ENCODE measurements around the gene LASP1NB.

LASP1NB gene

DNA sequence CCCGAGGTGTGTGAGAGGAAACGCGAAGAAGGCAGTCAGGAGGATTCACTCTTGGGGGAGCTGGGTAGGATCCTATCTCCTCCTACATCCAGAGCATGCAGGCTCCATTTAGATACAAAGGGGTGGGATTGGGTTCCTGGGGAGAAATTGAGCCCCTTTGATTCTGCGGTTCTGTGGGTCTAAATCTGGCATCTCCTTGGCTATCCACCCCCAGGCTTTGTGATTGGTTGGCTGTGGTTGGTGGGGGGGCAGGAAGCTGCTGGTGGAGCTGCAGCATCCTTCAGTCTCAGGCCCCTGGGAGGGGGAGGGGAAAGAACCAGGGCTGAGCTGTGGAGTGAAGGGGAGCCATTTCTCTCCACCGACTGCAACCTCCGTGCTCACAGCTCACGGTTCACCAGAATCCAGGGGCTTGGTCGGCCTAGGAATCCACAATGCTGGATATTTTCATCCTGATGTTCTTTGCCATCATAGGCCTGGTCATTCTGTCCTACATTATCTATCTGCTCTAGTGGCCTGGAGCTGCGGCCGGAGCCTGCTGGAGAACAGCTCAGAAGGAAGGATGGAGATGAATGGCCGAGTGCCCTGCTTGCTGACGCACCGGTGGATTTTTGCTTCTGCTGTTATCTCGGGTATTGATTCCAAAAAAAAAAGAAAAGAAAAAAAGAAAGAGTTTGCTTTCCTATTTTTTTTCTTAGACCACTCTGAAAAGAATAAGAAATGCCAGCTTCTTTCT lies at the start of gene LASP1NB:
LASP1NB (plus strand) TSS at position 352 of the 733 bp plus-strand sequence.
- DNase-seq (ENCODE audit: low spot score): no peak

- DNase-seq (ENCODE audit: low spot score): no peak
Observed at GRCh38 chr17:38877130-38877851, 48.1 kb upstream of the LASP1NB start.

DNA sequence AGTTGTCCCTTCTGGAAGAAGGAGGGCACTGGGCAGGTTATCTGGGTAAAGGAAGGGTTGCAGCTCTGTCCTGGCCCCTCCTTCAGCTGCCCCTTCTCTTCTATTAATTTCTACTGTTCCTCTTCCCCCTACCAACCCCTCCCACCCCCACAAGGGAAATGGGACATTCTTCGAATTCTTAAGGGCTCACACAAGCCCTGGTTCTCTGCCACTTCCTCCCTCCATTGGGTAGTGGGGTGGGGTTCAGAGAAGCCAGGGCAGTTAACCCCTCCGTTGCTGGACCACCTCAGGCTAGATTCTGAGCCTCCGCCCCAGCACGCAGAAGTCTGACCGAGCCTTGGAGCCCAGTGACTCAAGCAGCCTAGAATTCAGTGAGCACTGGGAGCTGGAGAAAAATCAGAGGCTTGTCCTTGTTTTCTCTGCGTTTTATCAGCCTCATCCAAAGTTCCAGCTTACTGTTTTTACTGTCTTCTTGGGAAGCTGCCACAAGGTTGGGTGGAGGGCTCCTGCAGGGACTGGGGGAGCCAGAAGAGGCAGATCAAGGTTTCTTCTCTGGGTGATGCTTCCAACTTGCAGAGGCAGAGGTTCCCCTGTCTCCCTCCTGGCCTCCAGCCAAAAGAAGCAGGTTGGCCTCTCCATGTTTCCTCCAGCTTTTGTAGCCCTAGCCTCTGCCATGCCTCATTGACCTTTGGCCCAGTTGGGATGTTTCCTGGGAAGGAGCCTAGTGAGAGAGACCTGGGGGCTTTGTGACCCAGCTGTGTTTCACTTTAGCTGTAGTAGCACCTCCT lies 45.3 kb upstream of the LASP1NB start:
- peak; percentile 21 for DNase-seq (ENCODE audit: low spot score)

GRCh38 chr17:38881600-38882191 lies 43.7 kb upstream of the LASP1NB start:
- DNase-seq (ENCODE audit: low spot score): peak; percentile 80

DNA sequence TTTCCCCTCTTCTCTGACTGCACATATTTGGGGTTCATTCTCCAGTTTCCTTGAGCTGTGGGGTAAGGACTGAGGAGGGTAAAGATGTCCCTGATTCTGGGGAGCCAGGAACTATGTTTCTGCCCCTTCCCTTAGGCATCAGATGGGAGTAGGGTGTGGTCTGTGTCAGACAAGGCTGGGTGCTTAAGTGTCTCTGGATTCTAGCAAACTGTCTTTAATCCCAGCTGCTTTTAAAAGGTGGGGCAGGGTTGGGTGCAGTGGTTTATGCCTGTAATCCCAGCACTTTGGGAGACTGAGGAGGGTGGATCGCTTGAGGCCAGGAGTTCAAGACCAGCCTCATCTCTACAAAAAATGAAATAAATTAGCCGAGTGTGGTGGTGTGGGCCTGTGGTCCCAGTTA lies 42.5 kb upstream of the LASP1NB start:
- DNase-seq (ENCODE audit: low spot score): no peak

DNA sequence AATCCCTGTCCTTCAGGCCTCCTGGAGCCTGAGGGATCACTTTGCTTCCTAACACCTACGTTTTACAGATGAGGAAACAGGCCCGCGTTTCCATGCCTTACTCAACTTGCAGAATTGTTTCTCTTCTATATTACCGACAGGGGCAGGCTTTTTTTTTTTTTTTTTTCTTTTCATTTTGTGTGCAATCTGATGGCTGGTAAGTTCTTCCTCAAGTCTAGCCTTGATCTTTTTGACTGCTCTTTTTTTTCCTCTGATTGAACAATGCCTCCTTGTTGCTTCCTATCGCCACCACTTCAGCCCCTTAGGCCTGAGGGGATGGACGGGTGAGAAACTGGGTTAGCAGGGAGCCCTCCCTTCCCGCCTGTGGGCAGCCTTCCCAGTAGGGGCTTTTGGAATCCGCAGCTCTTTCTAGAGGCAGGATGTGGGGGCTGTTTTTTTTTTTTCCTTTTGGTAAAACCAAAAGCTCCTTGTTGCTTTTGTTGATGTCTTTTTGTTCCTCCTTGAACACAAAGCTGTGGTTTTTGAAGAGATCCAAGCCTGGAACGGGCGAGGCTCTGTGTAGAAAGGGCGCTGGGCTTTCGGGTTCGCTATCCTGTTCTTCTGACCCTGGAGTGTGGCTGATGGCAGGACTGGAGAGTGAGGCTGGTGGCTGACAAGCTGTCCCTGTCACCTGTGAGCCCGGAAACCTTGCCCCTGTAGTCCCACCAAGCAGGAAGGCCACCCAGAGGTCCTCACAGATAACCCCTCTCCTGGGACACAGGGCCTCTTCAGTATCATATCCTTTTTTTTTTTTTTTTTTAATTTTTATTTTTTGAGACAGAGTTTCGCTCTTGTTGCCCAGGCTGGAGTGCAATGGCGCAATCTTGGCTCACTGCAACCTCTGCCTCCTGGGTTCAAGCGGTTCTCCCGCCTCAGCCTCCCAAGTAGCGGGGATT lies 41.6 kb upstream of the LASP1NB start:
- DNase-seq (ENCODE audit: low spot score): no peak

DNA sequence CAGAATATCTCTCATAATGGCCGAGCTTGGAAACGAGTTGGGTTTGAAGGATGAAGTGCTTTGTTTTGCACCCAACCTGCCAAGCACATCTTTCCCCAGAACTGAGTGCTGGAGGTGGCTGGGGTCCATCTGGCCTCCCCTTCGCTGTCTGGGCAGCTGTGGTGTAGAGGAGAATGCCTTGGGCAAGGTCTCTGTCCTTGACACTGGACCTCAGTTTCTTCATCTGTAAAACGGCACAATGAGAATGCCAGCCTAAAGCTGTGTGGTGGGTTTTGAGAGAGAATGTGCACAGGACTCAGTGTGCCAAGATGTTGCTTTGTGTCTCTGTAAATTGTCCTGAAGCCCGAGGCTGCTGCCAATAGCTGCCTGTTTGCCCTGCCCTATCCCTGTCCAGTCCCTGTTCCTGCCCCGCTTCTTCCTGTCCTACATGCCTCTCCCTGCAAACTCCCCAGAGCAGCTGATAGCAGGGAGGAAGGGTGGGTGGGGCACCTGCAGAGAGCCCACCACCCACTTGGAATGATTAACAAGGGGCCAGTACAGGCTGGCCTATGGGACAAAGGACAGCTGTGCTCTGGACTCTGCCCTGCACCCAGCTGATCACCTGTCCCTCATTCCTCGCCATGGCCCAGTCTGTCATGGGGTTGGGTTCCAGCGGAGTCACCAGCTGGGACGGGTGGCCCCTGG lies 40.2 kb upstream of the LASP1NB start:
- no peak for DNase-seq (ENCODE audit: low spot score)

DNA sequence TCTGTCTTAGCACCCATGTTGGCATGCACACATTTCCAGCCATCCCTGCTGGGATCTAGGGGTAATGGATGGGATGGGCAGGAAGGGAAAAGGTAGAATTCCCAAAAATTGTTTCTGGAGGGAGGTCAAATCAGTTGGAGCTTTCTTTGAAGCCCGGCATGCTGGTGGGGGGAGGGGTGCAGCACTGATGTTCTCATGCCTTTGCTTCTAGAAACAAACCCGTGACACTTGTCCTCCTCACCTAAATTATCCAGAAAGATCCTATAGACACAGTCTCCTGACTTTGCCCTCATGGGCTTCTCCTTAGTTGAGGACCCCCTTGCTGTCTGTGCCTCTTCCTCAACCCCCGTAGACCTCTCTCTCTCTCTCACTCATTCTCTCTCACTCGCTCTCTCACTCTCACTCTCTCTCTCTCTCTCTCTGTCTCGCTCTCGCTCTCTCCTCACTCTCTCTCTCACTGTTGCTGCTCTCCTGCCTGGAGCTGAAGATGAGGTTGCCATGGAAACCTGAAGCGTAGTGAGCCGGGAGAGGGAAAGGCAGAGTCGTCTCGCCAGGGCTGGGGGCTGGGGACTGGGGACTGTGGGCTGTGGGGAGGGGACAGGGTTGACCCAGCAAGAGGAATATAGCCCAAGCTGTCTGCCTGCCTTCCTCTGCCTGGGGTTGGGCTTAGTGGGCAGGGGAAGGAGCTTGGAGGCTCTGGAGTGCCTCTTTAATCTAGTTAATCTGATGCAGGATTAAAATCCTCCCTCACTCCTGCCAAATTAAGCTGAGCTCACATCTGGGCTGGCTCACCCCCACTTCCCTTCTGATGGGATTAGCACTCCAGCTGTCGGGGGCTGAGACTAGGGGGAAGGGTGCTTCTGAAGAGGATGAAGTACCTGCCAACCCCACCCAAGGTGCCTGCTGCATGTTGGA lies 39.4 kb upstream of the LASP1NB start:
- DNase-seq (ENCODE audit: low spot score): no peak

DNA sequence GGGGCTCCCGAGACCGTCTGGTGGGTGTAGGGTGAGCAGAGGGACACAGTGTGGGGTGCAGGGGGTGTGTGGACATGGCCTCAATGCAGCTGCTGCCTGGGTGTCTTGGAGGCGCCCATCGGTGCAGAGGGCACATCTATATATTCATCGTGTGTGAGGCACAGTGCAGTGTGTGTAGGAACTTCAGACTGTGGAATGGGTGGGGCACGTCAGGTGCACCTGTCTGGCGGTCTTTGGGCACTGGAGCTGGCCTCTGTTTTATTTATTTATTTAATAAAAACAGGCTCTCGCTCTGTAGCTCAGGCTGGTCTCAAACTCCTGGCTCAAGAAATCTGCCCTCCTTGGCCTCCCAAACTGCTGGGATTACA lies 38.8 kb upstream of the LASP1NB start:
- DNase-seq (ENCODE audit: low spot score): no peak

DNA sequence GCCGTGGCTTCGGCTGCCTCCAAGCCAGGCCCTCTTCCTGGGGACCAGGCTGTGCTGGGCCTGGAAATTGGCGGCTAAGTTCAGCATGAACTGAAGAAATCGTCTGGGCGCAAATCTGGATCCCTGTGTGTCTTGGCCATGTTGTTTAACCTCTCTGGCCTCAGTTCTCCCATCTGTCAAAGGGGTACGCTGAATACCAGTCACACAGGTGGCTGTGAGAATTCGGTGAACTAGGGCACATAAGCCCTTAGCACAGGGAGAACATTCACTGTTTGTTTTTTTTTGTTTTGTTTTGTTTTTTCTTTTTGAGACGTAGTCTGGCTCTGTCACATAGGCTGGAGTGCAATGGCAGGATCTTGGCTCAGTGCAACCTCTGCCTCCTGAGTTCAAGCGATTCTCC lies 36.6 kb upstream of the LASP1NB start:
- DNase-seq (ENCODE audit: low spot score): no peak

DNA sequence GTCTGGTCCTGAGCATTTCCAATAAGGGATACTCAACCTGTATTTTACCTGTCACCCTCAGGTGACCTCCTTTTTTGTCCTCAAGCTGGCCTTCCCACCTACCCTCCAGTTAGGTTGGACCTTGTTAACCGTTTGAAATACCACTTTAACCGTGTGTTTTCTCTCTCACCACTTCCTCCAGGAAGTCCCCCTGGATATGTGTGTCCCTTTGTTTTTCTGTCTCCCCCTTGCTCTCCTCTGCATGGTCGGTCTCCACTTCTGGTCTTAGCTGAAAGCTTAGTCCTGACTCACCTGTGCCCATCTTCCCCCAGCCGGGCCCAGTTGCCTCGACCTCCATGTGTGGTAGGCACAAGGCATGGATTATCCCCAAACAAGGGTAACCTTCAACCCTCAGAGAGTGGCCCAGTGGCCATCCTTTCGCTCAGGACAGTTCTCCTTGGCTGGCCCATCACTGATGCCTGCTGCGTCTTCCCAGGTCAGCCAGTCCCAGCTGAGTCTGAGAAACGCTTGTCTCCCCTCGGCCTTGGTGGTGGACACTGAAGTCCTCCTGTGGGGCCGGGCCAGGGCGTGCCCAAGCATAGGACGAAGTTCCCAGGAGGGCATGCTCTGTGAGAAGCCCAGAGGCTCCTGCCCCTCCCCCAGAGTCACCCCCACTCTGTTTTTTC lies 35.5 kb upstream of the LASP1NB start:
- DNase-seq (ENCODE audit: low spot score): no peak

- DNase-seq (ENCODE audit: low spot score): no peak
Observed at GRCh38 chr17:38890410-38890746, 35.0 kb upstream of the LASP1NB start.

- DNase-seq (ENCODE audit: low spot score): no peak
Observed at GRCh38 chr17:38891441-38891840, 34.0 kb upstream of the LASP1NB start.

DNA sequence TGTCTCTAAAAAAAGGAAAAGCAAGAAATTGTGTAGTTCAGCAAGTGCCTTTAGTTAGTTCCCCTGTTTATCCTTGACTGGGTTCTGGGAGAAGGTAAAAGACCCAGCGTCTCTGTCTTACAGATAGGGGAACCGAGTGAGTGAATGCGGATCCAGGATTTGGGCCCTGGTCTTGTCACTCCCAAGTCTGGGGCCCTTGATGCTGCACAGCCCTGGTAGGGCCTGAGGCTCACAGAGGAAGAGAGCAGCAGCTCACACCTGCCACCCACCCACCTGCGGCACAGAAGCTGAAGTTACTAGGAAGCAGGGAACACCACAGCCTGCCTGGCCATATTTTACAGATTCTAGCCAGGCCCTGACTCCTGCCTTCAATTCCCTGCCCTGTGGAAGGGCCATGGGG lies 33.3 kb upstream of the LASP1NB start:
- no peak for DNase-seq (ENCODE audit: low spot score)

- DNase-seq (ENCODE audit: low spot score): no peak
Observed at GRCh38 chr17:38892620-38893019, 32.8 kb upstream of the LASP1NB start.

- DNase-seq (ENCODE audit: low spot score): no peak
Observed at GRCh38 chr17:38893113-38893512, 32.3 kb upstream of the LASP1NB start.

DNA sequence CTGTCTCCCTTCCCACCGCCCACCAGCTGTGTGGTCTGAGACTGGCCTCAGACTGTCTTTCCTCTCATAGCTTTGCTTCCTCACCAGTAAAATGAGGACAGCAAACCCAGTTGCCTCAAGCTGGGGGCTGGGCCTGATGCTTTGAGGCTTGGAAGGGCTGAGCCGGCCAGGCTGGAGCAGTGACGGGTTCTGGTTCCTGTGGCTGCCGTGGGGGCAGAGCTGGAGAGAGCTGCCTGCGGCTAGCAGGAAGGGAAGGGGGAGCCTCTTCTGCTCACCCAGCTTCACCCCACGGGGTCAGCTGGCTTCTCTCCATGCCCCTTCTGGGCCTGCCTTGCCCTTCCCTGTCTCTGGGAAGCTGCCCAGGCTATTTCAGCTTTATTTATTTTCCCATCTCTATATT lies 31.8 kb upstream of the LASP1NB start:
- no peak for DNase-seq (ENCODE audit: low spot score)

- DNase-seq (ENCODE audit: low spot score): no peak
Observed at GRCh38 chr17:38894276-38894675, 31.1 kb upstream of the LASP1NB start.

GRCh38 chr17:38896346-38896954 lies 29.0 kb upstream of the LASP1NB start:
- DNase-seq (ENCODE audit: low spot score): no peak
